ENCODE data around the gene LKAAEAR1.

LKAAEAR1 gene

DNA sequence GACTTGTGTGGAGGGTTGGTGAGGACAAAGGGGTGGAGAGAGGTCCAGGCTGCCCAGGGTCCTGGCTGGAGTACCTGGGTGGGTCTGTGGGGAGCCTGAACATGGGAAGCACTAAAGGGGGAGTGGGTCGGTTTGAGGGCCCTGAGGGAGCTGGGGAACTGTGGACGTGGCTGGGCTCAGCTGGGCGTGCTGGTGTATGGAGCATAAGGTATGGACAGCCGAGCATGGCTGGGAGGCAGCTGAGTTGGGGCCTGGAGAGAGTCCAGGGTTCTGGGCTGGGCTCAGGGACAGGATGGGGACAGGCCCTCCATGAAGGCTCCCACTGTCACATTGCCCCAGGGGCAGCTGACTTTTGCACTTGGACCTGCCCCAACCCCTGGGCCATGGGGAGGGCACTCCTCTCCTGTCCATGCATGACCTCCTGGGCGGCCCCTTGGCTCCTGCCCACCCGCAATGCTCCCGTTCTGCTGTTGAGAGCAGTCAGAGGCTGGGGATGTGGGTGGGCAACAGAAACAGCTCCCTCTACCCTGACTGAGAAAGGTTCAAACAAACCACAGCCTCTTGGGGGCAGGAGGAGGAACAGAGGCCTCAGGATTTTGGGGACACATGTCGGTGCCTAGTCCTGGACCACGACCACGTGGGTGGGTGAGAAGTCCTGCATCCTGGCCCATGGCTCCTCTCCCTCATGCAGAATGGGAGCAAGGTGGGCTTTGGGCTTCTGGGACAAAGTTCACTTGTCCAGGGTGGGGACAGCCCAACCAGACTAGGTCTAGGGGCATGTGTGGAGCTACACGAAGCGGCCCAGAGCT, 43.8 kb downstream of the LKAAEAR1 start:
- TF ChIP-seq, protein P1, sequence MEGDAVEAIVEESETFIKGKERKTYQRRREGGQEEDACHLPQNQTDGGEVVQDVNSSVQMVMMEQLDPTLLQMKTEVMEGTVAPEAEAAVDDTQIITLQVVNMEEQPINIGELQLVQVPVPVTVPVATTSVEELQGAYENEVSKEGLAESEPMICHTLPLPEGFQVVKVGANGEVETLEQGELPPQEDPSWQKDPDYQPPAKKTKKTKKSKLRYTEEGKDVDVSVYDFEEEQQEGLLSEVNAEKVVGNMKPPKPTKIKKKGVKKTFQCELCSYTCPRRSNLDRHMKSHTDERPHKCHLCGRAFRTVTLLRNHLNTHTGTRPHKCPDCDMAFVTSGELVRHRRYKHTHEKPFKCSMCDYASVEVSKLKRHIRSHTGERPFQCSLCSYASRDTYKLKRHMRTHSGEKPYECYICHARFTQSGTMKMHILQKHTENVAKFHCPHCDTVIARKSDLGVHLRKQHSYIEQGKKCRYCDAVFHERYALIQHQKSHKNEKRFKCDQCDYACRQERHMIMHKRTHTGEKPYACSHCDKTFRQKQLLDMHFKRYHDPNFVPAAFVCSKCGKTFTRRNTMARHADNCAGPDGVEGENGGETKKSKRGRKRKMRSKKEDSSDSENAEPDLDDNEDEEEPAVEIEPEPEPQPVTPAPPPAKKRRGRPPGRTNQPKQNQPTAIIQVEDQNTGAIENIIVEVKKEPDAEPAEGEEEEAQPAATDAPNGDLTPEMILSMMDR (IDR thresholded peaks at IDR 0.05; ENCODE audit: low read depth, low read length, missing control alignments), result no peak
- DNase-seq (ENCODE audit: low read depth), result no peak
- no peak overlapping the region for H3K4me3 ChIP-seq (ENCODE audit: low read depth, low read length)

DNA sequence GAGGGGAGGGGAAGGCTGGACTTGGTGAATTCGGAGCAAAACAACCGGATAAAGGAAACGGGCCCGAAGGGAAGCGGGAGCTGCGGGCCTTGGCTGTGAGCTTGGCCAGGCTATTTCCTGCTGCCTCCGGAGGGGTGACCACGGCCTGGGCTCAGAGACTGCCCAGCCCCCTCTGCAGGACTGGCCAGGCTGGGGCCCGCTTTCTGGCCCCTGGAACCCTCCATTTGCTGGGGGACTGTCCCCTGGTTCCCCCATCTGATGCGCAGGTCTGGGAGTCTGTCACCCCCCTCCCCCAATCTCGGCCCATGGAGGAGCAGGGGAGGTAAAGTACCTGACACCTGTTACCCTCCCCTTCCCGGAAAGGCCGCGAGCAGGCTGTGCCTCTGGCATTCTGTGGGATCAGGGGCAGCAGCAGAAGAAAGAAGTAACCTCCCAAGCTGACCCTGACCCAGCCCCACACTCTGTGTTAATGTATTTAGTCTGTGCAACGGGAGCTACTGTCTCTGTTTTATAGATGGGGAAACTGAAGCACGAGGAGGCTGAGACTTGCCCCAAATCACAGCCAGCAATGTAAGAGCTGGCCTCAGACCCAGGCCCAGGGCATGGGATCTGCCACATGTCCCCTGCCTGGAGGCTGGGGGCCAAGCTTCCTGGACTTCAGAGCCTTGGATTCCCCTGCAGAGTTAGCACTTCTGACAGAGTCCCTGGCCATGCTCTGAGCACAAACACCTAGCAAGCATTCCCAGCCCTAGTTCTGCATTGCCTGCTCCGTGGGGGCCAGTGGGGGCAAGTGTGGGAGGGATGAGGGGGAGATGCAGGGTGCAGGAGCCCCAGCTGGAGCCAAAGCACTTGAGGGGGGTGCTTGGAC, 44.7 kb downstream of the LKAAEAR1 start:
- no peak for DNase-seq (ENCODE audit: low read depth)
- H3K4me3 ChIP-seq (ENCODE audit: low read depth, low read length), result peak overlapping the region; percentile 47
- TF ChIP-seq, protein P1 (IDR thresholded peaks at IDR 0.05; ENCODE audit: low read depth, low read length, missing control alignments), result no peak

DNA sequence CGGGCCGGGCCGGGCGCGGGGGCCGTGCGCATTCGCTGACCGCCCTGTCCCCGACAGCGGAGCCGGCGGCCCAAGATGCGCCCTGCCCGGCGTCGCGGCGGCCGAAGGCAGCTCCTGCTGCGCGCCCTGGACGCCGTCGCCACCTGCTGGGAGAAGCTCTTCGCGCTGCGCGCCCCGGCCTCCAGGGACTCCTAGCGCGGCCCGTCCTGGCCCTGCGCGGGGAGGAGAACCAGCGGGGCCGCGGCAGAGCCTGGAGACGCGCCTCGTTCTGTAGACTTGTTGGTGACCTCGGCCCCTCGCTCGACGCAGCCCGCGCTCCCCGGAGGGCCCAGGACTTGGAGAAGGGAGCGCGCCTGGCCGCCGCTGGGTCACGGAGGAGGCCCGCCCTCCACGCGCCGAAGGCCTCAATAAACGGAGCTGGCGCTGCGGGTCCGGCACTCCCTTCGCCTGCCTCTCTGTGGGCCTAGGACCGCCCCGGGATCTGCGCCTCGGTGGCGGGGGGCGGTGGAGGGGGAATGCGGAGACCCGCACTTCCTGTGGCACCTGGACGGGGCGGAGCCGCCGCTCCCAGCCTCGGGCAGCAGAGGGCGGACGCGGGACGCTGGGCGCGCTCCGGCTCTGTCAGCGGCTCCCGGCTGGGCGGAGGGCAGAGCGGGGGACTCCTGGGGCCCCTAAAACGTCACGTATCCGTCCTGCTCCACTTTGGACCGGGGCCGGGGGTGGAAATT, 45.5 kb downstream of the LKAAEAR1 start:
- peak overlapping the region; percentile 47 for H3K4me3 ChIP-seq (ENCODE audit: low read depth, low read length)
- DNase-seq (ENCODE audit: low read depth), result peak; percentile 44
- TF ChIP-seq, protein P1 (IDR thresholded peaks at IDR 0.05; ENCODE audit: low read depth, low read length, missing control alignments), result peak; percentile 72

DNA sequence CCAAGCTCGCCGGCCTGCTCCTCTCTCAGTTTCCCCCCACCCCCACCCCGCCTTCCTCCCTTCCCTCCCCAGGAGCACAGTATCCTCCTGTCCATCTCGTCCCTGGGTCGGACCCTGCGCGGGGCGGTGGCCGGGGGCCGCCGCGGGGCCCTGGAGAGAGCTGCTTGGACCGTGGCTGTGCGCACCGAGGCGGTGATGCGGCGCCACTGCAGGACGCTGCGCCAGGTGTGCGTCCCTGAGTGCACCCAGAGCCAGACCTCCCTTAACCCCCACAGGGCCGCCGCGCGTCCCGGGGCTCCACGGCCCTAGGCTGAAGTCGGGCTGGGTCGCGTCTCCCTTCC, 46.0 kb downstream of the LKAAEAR1 start:
- no peak for DNase-seq (ENCODE audit: low read depth)
- TF ChIP-seq, protein P1 (IDR thresholded peaks at IDR 0.05; ENCODE audit: low read depth, low read length, missing control alignments), result no peak
- peak overlapping the region; percentile 47 for H3K4me3 ChIP-seq (ENCODE audit: low read depth, low read length)

DNA sequence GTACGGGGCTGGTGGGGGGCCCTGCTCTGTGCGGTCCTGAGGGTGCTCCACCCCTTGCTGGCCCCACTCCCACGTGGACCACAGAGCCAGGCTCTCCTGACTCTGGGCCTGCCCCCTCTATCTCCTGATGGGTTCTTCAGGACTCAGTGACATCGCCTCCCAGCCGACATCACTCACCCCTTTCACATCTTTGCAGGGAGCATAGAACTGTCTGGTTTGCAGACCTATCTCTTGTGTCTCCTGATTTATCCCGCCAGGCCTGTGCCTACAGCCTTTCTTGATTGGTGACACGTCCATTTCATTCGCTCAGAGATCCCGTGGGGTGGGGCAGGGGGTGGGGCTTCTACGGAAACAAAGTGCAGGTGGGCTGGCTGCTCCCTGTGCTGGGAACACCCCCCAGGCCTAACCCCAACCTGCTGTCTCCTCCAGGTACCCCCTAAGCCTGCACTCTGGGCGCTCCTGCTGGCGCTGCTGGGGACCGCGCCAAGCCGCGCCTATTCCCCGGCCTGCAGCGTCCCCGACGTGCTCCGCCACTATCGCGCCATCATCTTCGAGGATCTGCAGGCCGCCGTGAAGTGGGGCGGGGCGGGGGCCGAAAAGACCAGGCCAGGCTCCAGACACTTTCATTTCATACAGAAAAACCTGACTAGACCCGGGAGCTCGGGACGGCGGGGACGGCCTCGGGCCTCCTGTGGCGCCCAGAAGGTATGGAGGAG, 46.5 kb downstream of the LKAAEAR1 start:
- peak overlapping the region; percentile 47 for H3K4me3 ChIP-seq (ENCODE audit: low read depth, low read length)
- TF ChIP-seq, protein P1 (IDR thresholded peaks at IDR 0.05; ENCODE audit: low read depth, low read length, missing control alignments), result no peak
- no peak for DNase-seq (ENCODE audit: low read depth)

DNA sequence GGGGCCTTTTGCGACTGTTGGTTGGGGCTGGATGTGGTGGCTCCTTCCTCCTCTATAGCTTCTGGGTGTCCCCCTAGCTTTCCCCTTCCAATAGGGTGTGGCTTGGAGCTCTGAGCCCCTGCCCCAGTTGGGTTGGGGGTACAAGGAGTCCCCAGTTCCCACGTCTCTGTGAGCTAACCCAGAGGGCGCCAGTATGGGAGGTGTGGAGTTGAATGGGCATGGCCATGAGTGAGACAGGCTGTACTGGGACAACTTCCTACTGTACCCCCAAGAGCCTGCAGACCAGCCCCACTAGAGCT, 47.0 kb downstream of the LKAAEAR1 start:
- no peak for DNase-seq (ENCODE audit: low read depth)
- H3K4me3 ChIP-seq (ENCODE audit: low read depth, low read length), result no peak overlapping the region
- TF ChIP-seq, protein P1 (IDR thresholded peaks at IDR 0.05; ENCODE audit: low read depth, low read length, missing control alignments), result no peak
